Fibroblast of the aortic adventitia (primary cell): Measurements from ENCODE around the gene NR2C2. TPM values are rescaled to one million over a fixed set of nuclear protein-coding genes. Genes with fewer than 3 reads are reported as not detected.

ENCODE experiments used
- DNase-seq: peaks from one replicate; pipeline ENCODE4 v3.0.0-alpha.2; 2010; ENCODE audit warnings: low read depth
- H3K4me3 ChIP-seq: 2 replicates; pipeline ENCODE4 v1.5.1; 2011; ENCODE audit warnings: low read depth, mild to moderate bottlenecking, control low read depth, low read length, moderate library complexity
- total RNA-seq: library from RNA; depleted of rRNA; stranded (reverse); fragments of >200 nt; gene quantifications from 2 replicates; pipeline ENCODE4 v1.2.3, GENCODE V29; 2012; ENCODE audit warnings: low replicate concordance
- TF ChIP-seq, protein P1 (sequence below): IDR thresholded peaks from 2 replicates; pipeline ENCODE4 v1.5.1; 2011; ENCODE audit warnings: mild to moderate bottlenecking, low read length, control low read depth, inconsistent platforms; ENCODE audit not compliant: insufficient read depth

Gene NR2C2
- total RNA-seq, 1 donor, result 33.8 TPM

DNA sequence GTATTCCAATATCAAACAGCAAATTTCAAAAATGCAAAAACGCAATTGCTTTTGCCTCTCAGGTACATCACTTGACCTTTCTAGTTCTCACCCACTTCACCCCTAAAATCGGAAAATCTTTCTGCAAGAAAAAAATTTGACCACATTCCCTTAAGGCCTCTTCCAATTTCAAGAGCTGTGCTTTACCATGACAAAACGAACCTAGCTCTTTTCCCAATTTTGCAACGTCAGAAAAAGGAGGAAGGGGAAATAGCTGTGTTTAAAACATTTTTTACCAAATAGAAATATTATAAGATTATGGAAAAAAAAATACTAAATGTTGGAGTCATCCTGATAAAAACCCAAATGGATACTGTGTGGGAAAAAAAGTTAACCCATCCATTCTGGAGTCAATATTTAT lies 1.1 kb upstream of the NR2C2 start:
- DNase-seq, result no peak
- TF ChIP-seq, protein P1, sequence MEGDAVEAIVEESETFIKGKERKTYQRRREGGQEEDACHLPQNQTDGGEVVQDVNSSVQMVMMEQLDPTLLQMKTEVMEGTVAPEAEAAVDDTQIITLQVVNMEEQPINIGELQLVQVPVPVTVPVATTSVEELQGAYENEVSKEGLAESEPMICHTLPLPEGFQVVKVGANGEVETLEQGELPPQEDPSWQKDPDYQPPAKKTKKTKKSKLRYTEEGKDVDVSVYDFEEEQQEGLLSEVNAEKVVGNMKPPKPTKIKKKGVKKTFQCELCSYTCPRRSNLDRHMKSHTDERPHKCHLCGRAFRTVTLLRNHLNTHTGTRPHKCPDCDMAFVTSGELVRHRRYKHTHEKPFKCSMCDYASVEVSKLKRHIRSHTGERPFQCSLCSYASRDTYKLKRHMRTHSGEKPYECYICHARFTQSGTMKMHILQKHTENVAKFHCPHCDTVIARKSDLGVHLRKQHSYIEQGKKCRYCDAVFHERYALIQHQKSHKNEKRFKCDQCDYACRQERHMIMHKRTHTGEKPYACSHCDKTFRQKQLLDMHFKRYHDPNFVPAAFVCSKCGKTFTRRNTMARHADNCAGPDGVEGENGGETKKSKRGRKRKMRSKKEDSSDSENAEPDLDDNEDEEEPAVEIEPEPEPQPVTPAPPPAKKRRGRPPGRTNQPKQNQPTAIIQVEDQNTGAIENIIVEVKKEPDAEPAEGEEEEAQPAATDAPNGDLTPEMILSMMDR, result no peak

DNA sequence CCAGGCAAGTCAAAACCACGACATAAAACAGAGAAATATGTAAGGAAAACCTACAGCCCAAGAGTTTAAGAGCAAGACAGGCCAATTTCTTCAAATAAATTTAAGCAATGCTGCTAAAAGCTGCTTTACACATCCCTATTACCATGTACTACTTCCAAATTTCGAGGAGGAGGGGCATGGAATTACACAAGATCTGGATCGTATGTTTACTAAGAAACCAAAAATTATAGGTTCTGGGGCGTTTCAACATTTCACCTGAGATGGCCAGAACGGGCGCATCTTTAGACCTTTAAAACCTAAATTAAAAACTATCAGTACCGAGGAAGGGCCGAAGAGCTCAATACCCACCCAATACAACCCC lies 664 bp upstream of the NR2C2 start:
- H3K4me3 ChIP-seq, result peak overlapping the region; percentile 86
- TF ChIP-seq, protein P1, result no peak
- DNase-seq, result peak; percentile 29

More for the DNA sequence above, 1.1 kb upstream of the NR2C2 start:
- H3K4me3 ChIP-seq, result peak overlapping the region; percentile 86

GRCh38 chr3:14947886-14948608 lies 664 bp downstream of the NR2C2 start:
- TF ChIP-seq, protein P1, result no peak
- H3K4me3 ChIP-seq, result peak overlapping the region; percentile 86

GRCh38 chr3:14948609-14949038 lies 1.2 kb downstream of the NR2C2 start:
- H3K4me3 ChIP-seq, result peak overlapping the region; percentile 80
- no peak for DNase-seq
- TF ChIP-seq, protein P1, result no peak

More at GRCh38 chr3:14947886-14948608, 664 bp downstream of the NR2C2 start:
- DNase-seq, result peak; percentile 96

GRCh38 chr3:14949126-14949525 lies 1.7 kb downstream of the NR2C2 start:
- TF ChIP-seq, protein P1, result no peak
- peak overlapping the region; percentile 80 for H3K4me3 ChIP-seq
- no peak for DNase-seq

DNA sequence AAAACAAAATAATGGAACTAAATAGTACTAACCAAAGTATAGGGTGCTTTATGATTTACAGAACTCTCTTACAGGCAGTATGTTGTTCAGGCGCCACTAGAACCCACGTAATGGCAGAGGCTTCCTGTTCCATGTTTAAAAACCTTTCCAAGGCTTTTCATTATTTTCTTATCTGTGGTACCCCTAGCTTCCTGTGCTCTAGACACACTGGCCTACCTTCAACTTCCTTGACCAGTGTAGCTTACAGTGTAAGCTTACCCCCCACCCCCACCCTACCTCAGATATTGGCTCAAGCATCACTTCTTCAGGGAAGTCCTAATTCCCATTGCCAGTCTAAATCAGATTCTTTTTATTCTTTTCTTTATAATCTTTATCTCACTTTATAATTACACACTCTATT lies 2.9 kb downstream of the NR2C2 start:
- TF ChIP-seq, protein P1, result no peak
- DNase-seq, result no peak
- H3K4me3 ChIP-seq, result no peak overlapping the region
